Fibroblast of skin of scalp (primary cell): ENCODE measurements around the gene RENBP. TPM values are rescaled to one million over a fixed set of nuclear protein-coding genes. Genes with fewer than 3 reads are reported as not detected.
"Not testable (repeated sequence)": the region's sequence is repeated elsewhere in the genome, so short reads cannot be mapped to it uniquely, and the experiment has no call there.

ENCODE experiments used
- DNase-seq: peaks from one replicate; pipeline ENCODE4 v3.0.0-alpha.2; 2013
- polyA plus RNA-seq, 2 experiments: library from polyadenylated mRNA; unstranded; fragments of 120-200 nt; gene quantifications; one replicate each; pipeline ENCODE4 v1.2.1, GENCODE V29; 2013; ENCODE audit not compliant: insufficient read length in 2 of 2

The RENBP gene
- 0.60 TPM for polyA plus RNA-seq (2013, experiment 1 of 2; ENCODE audit: insufficient read length)
- polyA plus RNA-seq (2013, experiment 2 of 2; ENCODE audit: insufficient read length), result 0.96 TPM

- no peak for DNase-seq
Measured at GRCh38 chrX:153944140-153944799, at the start of gene RENBP. TSS of gene RENBP (minus strand) at chrX:153944643. CDS start at chrX:153944610, 33 bp downstream.

DNA sequence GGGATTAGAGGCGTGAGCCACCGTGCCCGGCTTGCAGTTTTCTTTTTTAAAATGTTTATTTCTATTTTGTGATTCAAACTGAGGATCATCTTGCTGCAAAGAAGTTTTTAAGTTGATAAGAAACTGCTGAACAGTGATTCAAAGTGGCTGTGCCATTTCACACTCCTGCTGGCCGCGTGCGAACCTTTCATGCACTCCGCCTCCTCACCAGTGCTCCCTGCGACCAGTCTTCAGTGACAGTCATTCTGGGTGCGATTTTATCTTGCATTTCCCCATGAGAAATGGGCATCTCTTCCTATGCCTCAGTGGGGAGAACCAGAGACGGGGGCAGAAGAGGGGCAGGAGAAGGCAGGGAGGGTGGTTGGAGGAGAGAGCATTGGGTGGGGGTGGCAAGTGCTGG is 49.5 kb upstream of the RENBP start:
- DNase-seq, result no peak

GRCh38 chrX:153993079-153993478 is 48.6 kb upstream of the RENBP start:
- DNase-seq, result no peak

DNA sequence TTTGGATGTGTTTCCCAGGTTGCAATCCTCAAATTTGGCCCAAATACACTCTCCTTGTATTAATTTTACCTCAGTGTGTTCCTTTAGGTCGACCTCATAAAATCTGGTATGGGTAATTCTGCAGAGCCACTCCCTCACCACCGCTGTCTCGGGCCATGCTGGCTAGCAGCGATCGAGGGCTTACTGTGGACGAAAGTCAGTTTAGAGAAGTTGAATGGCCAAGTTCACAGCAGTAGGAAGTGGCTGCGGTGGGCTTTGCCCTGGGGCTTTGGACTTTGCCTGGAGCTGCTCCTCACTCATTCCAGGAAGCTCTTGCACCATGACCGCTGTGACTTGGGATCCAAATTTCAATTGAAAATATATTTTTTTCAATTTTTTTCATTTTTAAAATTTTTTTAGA is 47.7 kb upstream of the RENBP start:
- no peak for DNase-seq

- DNase-seq, result no peak
Measured at GRCh38 chrX:153991013-153991580, 46.7 kb upstream of the RENBP start.

DNA sequence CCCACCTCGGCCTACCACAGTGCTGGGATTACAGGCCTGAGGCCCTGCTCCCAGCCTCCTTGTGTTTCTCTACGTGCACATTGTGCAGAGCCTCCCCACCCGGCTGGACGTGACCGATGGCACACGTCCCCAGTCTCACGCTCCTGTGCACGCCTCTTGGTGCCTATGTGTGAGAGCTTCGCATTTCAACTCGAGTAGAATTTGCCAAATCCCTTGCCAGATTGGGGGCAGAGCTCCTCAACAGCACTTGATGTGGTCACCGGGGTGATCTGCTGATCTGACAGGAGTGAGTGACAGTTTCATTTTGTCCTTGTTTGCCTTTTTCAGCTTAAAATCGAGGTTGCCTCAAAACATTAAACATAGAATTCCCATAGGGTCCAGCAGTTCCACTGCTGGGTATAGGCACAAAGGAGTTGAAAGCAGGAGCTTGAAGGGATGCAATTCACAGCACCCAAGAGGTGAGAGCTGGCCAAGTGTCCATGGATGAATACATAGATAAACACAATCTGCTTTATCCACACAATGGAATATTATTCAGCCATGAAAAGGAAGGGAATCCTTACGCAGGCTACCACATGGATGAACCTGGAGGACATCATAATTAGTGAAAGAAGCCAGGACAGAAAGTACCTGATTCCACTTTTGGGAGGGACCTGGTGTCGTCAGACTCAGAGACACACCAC is 45.7 kb upstream of the RENBP start:
- DNase-seq, result no peak

GRCh38 chrX:153988493-153988892 is 44.0 kb upstream of the RENBP start:
- DNase-seq, result no peak

DNA sequence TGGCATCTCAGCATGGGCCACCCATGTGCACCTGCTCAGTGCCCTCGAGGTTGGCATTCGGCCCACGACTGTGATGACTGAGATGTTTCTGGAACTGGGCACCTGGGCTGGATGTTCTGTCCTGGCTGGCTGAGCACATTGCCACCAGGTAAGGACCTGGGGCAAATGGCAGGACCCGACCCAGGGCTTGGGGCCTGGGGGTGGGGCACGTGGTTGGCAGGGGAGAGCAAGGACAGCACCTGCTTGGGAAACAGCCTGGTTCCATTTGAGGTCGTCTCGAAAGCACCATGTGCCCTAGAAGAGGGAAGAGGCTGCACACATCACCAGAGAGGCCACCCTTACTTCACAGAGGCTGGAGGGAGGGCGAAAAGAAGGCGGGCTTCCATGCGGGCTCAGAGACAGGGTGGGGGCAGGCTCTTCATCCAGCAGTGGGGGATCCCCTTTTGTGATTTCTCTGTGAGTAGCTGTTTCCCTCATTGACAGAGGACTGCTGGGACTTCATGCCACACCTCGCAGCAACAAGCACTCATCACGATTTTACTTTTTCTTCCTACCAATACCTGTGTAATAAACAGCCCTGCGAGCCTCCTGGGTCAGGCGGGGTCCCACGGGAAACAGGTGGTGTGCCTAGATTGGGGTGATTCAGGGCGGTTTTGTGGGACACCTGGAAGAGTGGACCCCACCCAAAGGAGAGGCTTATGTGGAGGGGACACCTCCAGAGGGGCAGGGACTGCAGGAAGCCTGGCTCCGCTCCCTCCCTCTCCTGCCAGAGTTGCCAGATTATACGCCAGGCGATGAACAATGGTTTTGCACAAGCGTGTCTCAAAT is 40.1 kb upstream of the RENBP start:
- DNase-seq, result no peak

DNA sequence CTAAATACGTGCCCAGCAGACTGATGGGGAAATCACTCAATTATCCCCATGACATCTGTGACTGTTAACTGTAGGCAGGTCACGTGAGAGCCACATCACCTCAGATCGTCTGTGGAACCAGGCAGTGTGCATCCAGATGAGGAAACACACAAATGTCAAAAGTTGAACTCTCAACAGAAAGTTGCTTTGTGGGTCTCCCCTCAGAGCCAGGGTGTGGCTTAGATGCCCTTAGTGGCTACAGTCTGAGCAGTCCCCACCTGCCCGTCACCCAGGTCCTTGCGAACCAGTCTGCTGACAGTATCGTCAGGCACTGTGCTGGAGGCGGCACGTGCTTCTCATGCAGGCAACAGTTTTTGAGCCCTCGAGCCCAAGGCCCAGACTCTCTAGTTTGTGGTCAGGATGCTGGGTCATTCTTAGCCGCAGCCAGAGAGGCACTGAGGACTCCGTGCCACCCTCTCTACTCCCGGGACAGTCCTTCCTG is 38.9 kb upstream of the RENBP start:
- DNase-seq, result no peak

DNA sequence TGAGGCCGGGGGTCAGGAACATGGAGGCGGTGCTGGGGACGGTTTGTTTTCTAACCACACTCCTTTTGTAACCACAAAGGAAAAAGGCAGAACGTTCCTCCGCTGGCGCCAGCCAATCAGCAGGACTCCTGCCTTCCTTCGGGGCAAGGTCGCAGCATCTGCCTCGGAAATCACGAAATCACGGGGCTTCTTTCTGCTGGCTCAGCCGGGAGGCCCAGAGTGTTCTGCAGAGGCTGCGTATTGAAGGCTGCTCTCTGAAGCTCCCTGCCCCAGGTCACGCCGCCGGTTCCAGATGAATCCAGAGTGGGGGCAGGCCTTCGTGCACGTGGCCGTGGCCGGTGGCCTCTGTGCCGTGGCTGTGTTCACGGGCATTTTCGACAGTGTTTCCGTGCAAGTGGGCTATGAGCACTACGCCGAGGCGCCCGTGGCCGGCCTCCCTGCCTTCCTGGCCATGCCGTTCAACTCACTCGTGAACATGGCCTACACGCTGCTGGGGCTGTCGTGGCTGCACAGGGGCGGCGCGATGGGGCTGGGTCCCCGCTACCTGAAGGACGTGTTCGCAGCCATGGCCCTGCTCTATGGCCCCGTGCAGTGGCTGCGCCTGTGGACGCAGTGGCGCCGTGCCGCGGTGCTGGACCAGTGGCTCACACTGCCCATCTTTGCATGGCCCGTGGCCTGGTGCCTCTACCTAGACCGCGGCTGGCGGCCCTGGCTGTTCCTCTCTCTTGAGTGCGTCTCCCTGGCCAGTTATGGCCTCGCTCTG is 37.5 kb upstream of the RENBP start:
- no peak for DNase-seq

DNA sequence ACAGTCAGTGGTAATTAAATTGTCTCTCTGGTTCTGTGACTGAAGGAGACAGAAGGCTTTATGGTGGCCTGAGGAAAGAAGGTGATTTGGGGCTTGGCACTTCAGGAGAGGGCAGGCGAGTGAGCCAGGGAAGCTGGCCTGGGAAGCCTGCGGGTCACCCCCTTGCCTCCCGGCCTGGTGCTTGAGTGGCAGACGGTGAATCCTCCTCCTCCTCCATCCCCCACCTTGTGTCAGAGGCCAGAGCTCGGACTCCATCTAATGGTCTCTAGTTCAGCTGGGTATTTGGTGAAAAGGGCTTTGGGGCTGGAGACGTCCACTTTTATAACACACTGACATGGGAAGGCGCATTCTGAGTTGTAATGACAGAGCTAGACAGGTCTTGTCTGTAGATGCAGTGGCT is 36.8 kb upstream of the RENBP start:
- no peak for DNase-seq

DNA sequence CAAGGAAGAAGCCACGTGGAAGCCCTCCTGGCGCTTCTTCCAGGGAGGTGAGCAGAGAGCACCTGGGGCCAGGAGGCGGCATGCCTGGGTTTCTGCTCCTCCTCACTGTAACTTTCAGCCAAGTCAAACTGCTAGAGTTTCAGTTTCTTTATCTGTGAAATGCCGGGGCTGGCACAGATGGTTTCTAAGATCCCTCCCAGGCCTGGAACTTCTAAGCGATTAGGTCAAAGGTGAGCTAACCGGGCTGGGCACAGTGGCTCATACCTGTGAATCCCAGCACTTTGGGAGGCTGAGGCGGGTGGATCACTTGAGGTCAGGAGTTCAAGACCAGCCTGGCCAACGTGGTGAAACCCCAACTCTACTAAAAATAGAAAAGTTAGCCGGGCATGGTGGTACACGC is 36.0 kb upstream of the RENBP start:
- not testable (repeated sequence) for DNase-seq

DNA sequence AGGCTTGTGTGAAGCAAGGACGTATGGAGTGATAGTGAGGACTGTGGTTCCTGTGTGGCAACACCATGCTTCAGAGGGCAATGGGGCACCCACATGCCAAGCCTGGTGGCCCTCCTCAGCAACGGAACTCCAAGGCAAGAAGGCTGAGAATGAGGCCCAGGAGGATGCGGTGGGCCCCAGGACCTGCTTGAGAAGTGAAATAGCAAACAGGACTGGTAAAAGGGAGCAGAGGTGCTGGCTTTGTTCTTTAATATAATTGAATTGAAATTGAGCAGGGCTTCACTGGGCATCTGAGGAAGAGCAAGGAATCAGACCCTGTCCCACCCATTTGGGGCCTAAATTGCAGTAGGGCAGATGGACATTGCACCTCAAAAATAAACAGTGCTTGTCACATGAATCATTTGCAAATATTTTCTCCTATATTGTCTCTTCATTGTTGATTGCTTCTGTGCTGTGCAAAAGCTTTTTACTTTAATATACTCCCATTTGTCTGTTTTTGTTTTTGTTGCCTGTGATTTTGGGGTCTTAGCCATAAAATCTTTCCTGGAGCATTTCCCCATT is 30.4 kb upstream of the RENBP start:
- DNase-seq, result no peak

- DNase-seq, result no peak
Measured at GRCh38 chrX:153974003-153974725, 29.7 kb upstream of the RENBP start.

DNA sequence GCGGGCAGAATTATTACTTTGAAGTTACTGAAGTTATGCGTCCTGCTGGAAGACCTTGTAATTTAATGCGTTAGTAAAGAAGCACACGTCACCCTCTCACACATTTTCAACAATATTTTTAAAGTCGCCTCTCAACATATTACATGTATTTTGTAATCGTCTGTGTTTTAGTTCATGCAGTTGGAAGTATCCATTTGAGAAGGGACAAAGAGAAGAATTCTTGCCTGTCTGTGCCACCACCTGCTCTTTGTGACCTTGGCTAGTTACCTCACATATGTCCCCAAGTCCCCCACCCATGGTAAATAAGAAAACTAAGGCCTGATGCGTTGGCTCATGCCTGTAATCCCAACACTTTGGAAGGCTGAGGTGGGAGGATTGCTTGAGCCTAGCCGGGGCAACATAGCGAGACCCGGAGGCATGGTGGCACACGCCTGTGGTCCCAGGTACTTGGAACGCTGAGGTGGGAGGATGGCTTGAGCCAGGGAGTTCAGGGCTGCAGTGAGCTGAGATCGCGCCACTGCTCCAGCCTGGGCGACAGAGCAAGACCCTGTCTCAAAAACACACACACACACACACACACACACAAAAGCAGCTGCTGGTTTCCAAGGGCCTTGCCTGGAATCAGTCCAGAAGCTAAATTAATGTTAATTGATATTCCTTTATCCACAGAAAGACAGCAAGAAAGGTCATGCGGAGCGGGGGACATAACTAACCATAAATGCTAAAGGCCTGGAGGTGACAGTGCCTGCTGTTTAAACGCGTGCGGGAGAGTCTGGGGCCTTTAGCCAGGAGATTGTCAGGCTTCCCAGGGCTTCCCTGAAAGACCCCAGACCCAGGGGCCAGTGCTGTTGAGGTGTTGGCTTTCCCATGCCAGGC is 28.9 kb upstream of the RENBP start:
- DNase-seq, result no peak

DNA sequence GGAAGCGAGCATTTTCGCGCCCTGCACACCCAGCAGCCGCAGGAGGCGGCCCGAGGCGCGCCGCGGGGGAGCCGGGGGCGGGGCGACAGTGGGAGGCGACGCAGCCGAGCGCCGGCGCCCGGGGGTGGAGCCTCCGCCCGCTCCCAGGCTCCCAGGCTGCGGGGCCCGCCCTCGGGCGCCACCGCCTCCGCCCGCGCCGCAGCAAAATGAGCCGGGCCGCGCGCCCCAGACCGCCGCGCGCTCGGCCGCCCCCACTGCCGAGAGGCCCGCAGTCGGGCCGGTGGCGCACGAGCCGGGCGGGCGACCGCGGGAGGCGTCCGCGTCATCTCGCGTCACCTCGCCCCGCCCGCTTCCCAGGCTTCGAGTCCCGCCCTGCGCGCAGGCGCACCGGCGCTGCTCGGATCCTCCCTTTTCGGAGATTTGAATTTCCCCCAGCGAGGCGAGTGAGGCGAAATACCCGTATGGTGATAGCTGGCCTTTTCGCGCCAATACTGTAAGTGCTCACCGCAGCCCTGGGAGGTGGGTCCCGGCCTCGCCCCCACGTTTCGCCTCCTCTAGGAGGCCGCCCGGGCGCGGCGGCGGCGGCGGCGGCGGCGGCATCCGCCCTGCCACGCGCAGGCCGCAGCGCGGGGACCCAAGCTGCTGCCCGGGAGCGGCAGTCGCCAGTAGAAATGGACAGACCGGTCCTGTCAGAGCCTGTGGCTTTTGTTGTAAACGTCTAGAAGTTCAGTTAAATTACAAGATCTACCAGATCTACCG is 28.1 kb upstream of the RENBP start, which contains the start of gene TMEM187:
Gene TMEM187, plus strand, starts transcription at position 387 of the 759 bp plus-strand sequence. CDS start 9,309 bp downstream, outside the sequence.
- peak; percentile 90 for DNase-seq

- peak; percentile 93 for DNase-seq
Measured at GRCh38 chrX:153971450-153972367, 27.3 kb upstream of the RENBP start, which contains the start of gene HCFC1. TSS of gene HCFC1 (minus strand) at chrX:153971818. CDS start at chrX:153970840, 978 bp downstream.

DNA sequence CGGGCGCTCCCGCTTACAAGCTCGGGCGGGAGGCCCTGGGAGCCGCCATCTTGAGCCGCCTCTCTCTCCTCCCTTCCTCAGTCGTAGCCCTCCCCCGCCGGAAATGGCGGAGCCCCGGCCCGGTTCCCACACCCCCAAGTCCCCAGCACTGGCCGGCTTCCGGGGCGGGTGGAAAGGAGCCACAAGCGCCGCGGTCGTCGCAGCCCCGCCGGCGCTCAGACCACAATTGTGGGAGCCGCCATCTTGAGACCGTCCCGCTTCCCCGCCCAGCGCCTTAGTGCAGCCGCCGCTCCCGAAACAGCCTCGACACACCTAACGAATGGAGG is 26.6 kb upstream of the RENBP start:
- peak; percentile 90 for DNase-seq
